Osteocyte (in vitro differentiated cells): ENCODE results near the gene QRICH1. TPM values are rescaled to one million over a fixed set of nuclear protein-coding genes. Genes with fewer than 3 reads are reported as not detected.

ENCODE experiments used
- DNase-seq: peaks from one replicate; pipeline ENCODE4 v3.0.0; 2021; ENCODE audit warnings: mixed read lengths; ENCODE audit not compliant: unreplicated experiment; ENCODE audit errors: extremely low spot score
- H3K27ac Mint-ChIP-seq: one replicate; pipeline ENCODE4 v1.8.0; 2021; ENCODE audit warnings: mild to moderate bottlenecking, mixed read lengths; ENCODE audit not compliant: unreplicated experiment
- H3K27me3 Mint-ChIP-seq: one replicate; pipeline ENCODE4 v1.8.0; 2021; ENCODE audit warnings: mixed read lengths; ENCODE audit not compliant: unreplicated experiment
- H3K36me3 Mint-ChIP-seq: one replicate; pipeline ENCODE4 v1.8.0; 2021; ENCODE audit warnings: mixed read lengths; ENCODE audit not compliant: unreplicated experiment
- H3K4me1 Mint-ChIP-seq: one replicate; pipeline ENCODE4 v1.8.0; 2021; ENCODE audit warnings: mixed read lengths; ENCODE audit not compliant: unreplicated experiment
- H3K4me3 Mint-ChIP-seq: one replicate; pipeline ENCODE4 v1.8.0; 2021; ENCODE audit warnings: mild to moderate bottlenecking, moderate library complexity, mixed read lengths; ENCODE audit not compliant: unreplicated experiment
- H3K9me3 Mint-ChIP-seq: one replicate; pipeline ENCODE4 v1.8.0; 2021; ENCODE audit warnings: mixed read lengths; ENCODE audit not compliant: unreplicated experiment
- CTCF ChIP-seq: fragments of 200-600 bp; sonication (generic); IDR thresholded peaks from 2 replicates; pipeline ENCODE4 v1.5.0; 2021; ENCODE audit warnings: antibody characterized with exemption, mild to moderate bottlenecking, moderate library complexity
- total RNA-seq: library from RNA; stranded (reverse); gene quantifications from 2 replicates; pipeline ENCODE4 v1.2.1, GENCODE V29; 2021

QRICH1 gene
- total RNA-seq, 1 donor from 2014 or later, result 104 TPM

DNA sequence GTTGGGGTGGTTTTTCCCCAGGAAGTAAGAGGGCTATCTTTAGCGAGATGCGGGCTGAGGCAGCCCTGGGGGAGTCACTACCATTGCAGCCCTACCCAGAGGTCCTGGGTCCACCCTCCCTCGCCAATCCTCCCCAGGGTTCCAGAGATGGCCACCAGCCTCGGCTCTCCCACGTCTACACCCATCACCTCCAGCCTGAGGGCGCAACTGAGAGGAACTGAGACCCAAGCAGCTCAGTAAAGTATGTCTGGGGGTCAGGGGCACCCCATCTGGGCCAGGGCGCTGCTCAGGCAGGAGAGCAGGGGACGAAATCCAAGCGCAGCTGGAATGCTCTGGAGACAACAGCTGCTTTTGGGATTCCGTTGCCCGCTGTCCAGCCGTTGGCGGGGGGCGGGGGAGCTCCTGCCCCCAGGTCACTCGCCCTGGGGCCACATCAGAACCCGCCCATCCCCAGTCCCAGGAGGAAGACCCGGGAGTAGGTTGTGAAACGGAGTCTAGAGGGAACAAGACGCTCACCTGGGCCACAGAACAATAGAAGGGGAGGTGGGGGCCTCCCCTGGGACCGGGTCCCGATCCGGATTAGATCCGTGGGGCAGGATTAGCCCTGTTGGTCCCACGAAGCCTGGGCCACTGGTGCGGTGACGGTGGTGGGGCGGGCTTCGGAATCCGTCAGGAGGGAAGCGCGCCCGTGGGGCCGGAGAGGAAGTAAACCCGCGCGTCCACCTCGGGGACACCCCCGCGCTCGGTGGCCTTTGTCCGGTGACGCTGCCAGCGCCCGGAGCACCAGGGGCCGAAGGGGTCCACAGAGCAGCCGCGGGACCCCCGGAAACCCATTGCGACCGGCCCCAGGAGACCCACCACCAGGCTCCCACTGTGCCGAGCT, 73.3 kb downstream of the QRICH1 start:
- Mint-ChIP-seq H3K36me3 (peaks cover 30% of the 10 kb centered on the region), H3K4me3 (peak overlapping the region; percentile 90), H3K27me3 (no peaks in the 10 kb centered on the region), H3K27ac (peak overlapping the region; percentile 94), H3K4me1 (peaks cover 40% of the 10 kb centered on the region), H3K9me3 (no peaks in the 10 kb centered on the region)
- TF ChIP-seq CTCF, result no peak
- DNase-seq, result no peak

DNA sequence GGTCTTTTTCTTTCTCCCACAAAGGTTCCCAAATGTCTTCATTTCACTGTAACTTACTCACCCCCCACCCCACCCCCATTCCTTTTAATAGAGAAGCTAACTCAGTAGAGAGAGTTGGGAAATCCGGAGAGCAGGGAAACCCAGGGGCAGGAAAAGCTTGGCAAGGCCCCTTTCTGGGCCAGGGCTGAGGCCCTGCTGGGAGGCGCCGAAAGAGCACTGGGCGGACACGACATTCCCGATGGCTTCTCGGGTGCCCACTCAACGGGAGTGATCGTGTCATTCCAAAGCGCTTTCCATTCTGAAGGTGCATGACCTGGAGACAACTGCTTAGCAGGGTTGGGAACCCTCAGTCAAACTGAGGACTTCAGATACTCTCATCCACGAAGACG, 73.9 kb downstream of the QRICH1 start:
- Mint-ChIP-seq H3K4me3 (peak overlapping the region; percentile 90), H3K9me3 (no peaks in the 10 kb centered on the region), H3K27ac (peak overlapping the region; percentile 94), H3K4me1 (peaks cover 40% of the 10 kb centered on the region), H3K27me3 (no peaks in the 10 kb centered on the region), H3K36me3 (peaks cover 32% of the 10 kb centered on the region)
- no peak for DNase-seq
- no peak for TF ChIP-seq CTCF

DNA sequence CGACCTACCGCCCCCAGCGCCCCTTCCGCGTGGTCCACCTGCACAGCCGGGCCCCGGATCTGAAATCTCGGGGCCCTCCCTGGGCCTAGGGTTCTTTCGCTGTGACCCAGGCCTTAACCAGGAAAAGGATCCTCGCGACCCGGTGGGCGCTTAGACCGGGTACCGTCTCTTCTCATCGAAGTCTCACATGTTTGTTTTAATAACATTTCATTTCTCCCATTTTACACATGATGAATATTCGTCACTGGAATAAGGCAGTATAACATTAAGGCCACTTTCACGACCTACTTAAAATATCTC, 75.2 kb downstream of the QRICH1 start:
- no peak for TF ChIP-seq CTCF
- Mint-ChIP-seq H3K9me3 (no peaks in the 10 kb centered on the region), H3K27ac (peak overlapping the region; percentile 88), H3K4me1 (peaks cover 40% of the 10 kb centered on the region), H3K4me3 (peak overlapping the region; percentile 90), H3K27me3 (no peaks in the 10 kb centered on the region), H3K36me3 (peaks cover 23% of the 10 kb centered on the region)
- DNase-seq, result no peak

DNA sequence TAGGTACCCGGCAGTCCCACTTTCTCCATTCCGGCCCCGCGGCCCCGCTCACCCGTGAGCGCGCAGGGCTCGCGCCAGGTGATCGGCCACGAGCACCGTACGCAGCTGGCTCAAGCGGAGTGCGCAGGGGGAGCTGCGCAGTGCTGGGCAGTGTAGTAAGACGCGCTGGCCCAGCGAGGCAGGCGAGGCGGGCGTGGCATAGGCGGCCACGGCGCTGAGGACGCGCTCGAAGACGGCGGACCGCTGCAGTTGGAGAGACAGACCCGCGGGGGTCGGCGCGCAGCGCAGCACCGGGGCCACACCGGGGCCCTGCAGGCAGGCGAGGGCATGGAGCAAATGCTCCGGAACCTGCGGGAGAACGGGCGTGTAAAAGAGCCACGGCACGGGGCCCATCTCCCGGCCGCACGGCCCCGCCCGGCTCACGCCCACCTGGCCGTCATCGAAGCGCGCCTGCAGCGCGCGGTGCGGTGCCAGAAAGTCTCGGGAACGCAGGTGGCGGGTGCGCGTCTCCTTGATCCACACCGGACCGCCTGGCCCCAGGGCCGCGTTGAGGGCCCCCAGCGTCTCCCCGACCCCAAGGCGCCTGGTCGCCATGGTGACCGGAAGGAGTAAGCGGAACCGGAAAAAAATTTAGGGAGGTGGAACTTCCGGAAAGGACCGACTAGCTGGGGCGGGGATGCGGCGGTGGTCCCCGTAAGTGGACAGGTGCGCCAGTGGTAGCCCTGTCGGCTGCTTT, 75.7 kb downstream of the QRICH1 start, which contains the start of gene DALRD3:
Gene DALRD3, minus strand, starts transcription at position 610 of the 736 bp plus-strand sequence. Its CDS starts 16 bp downstream, at position 594.
- H3K36me3 Mint-ChIP-seq, result peaks cover 18% of the 10 kb centered on the region
- no peak for DNase-seq
- no peaks in the 10 kb centered on the region for H3K9me3 Mint-ChIP-seq
- peaks cover 37% of the 10 kb centered on the region for H3K4me1 Mint-ChIP-seq
- peak within 1 kb of the TSS; percentile 90 for H3K4me3 Mint-ChIP-seq
- no peaks in the 10 kb centered on the region for H3K27me3 Mint-ChIP-seq
- peak within 1 kb of the TSS; percentile 88 for H3K27ac Mint-ChIP-seq
- TF ChIP-seq CTCF, result no peak
